NT2/D1 (cell line): ENCODE data around the gene FAF1.

Experiments
- DNase-seq: peaks from one replicate; pipeline ENCODE4 v3.0.0-alpha.2; 2011; ENCODE audit warnings: low read depth, low spot score
- H3K27me3 ChIP-seq: 2 replicates; pipeline ENCODE4 v1.6.0; 2011; ENCODE audit warnings: mild to moderate bottlenecking; ENCODE audit not compliant: insufficient read length, insufficient read depth
- H3K36me3 ChIP-seq: 2 replicates; pipeline ENCODE4 v1.6.1; 2011; ENCODE audit warnings: mild to moderate bottlenecking, low read length, mixed read lengths; ENCODE audit not compliant: insufficient read depth, insufficient read length
- H3K4me1 ChIP-seq: 2 replicates; pipeline ENCODE4 v1.5.1; 2011; ENCODE audit not compliant: insufficient read depth, insufficient read length
- H3K4me3 ChIP-seq: 2 replicates; pipeline ENCODE4 v1.5.1; 2011; ENCODE audit warnings: low read depth; ENCODE audit not compliant: insufficient read length
- H3K9ac ChIP-seq: 2 replicates; pipeline ENCODE4 v1.6.0; 2011; ENCODE audit warnings: low read depth; ENCODE audit not compliant: insufficient read length
- H3K9me3 ChIP-seq: 2 replicates; pipeline ENCODE4 v1.5.1; 2011; ENCODE audit warnings: mild to moderate bottlenecking, low read length; ENCODE audit not compliant: insufficient read depth
- SUZ12 ChIP-seq: IDR thresholded peaks from 2 replicates; pipeline ENCODE4 v1.6.1; 2011; ENCODE audit not compliant: insufficient read length, insufficient read depth; ENCODE audit errors: extremely low read depth
- YY1 ChIP-seq: IDR thresholded peaks from 2 replicates; pipeline ENCODE4 v1.6.1; 2011; ENCODE audit not compliant: insufficient read length, insufficient read depth
- ZNF274 ChIP-seq: IDR thresholded peaks from 2 replicates; pipeline ENCODE4 v1.6.1; 2011; ENCODE audit warnings: mild to moderate bottlenecking, low read depth, low read length

FAF1 gene

GRCh38 chr1:50415235-50416149, 544.6 kb downstream of the FAF1 start:
- no peak for DNase-seq
- Histone ChIP-seq H3K27me3 (peaks cover 98% of the 10 kb centered on the region), H3K9me3 (0 out of 2 replicates have a peak, but pooled peaks cover 5% of the 10 kb centered on the region), H3K36me3 (no peaks in the 10 kb centered on the region), H3K4me1 (peaks cover 16% of the 10 kb centered on the region), H3K4me3 (peak overlapping the region; percentile 37), H3K9ac (peak overlapping the region; percentile 52)
- TF ChIP-seq SUZ12 (peak; percentile 97), YY1 (no peak)

- Histone ChIP-seq H3K4me3 (peak overlapping the region; percentile 37), H3K27me3 (peaks cover 98% of the 10 kb centered on the region), H3K36me3 (no peaks in the 10 kb centered on the region), H3K9ac (peak overlapping the region; percentile 52), H3K4me1 (peaks cover 16% of the 10 kb centered on the region), H3K9me3 (0 out of 2 replicates have a peak, but pooled peaks cover 5% of the 10 kb centered on the region)
- no peak for DNase-seq
- TF ChIP-seq ZNF274 (no peak), SUZ12 (no peak), YY1 (no peak)
These were observed 545.2 kb downstream of the FAF1 start for GRCh38 chr1:50414853-50415234.

GRCh38 chr1:50412813-50413476, 547.1 kb downstream of the FAF1 start:
- no peak for DNase-seq
- TF ChIP-seq SUZ12 (no peak), ZNF274 (no peak), YY1 (no peak)
- Histone ChIP-seq H3K4me3 (no peak overlapping the region), H3K9me3 (peaks cover 5% of the 10 kb centered on the region; the same call in 1 of the 2 replicates), H3K36me3 (no peaks in the 10 kb centered on the region), H3K4me1 (peaks cover 7% of the 10 kb centered on the region), H3K27me3 (peaks cover 91% of the 10 kb centered on the region), H3K9ac (no peak overlapping the region)

GRCh38 chr1:50405814-50406213, 554.3 kb downstream of the FAF1 start:
- H3K36me3 ChIP-seq, result no peaks in the 10 kb centered on the region
- H3K27me3 ChIP-seq, result peaks cover 26% of the 10 kb centered on the region
- no peaks in the 10 kb centered on the region for H3K4me1 ChIP-seq
- TF ChIP-seq YY1 (no peak), SUZ12 (no peak), ZNF274 (no peak)
- no peak overlapping the region for H3K4me3 ChIP-seq
- DNase-seq, result no peak
- H3K9me3 ChIP-seq, result no peaks in the 10 kb centered on the region; the same call in 1 of the 2 replicates
- no peak overlapping the region for H3K9ac ChIP-seq

GRCh38 chr1:50393522-50394120, 566.4 kb downstream of the FAF1 start:
- no peaks in the 10 kb centered on the region for H3K9me3 ChIP-seq
- H3K36me3 ChIP-seq, result no peaks in the 10 kb centered on the region
- H3K4me3 ChIP-seq, result no peak overlapping the region
- no peak for TF ChIP-seq ZNF274
- TF ChIP-seq YY1, result no peak
- TF ChIP-seq SUZ12, result no peak
- no peaks in the 10 kb centered on the region for H3K4me1 ChIP-seq
- no peaks in the 10 kb centered on the region for H3K27me3 ChIP-seq
- H3K9ac ChIP-seq, result no peak overlapping the region
- DNase-seq, result no peak
